LHCN-M2 (cell line): ENCODE measurements around the gene SCAMP5. TPM values are rescaled to one million over a fixed set of nuclear protein-coding genes. Genes with fewer than 3 reads are reported as not detected.

ENCODE experiments used
- DNase-seq: peaks from one replicate; pipeline ENCODE4 v3.0.0-alpha.2; 2012; ENCODE audit warnings: low read depth
- total RNA-seq: library from RNA; depleted of rRNA; stranded (reverse); fragments of >200 nt; gene quantifications from 2 replicates; pipeline ENCODE4 v1.2.3, GENCODE V29; 2014

SCAMP5 gene
- total RNA-seq, 1 experiment from 2014 or later = 0.98 TPM

- no peak for DNase-seq
Observed at GRCh38 chr15:74976159-74976558, 19.2 kb upstream of the SCAMP5 start.

DNA sequence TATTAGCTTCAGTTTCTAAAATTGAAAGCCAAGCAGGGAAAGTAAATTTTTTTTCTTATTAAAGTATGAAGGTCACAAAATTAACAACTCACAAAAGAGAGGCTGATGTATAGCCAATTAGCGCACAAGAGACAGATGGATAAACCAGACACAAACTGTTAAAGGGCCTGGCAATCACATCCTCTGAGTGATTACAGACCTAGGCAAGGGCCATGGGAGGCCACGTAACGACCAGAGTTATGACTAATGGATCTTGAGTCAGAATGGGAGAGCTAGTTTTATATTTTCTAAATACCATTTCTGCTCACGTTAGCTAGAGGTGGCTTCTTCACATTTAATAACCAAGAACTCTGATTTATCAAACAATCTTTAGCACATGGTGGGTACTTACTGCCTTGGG, 17.8 kb upstream of the SCAMP5 start:
- peak; percentile 32 for DNase-seq

GRCh38 chr15:74978077-74978476, 17.3 kb upstream of the SCAMP5 start:
- DNase-seq = no peak

DNA sequence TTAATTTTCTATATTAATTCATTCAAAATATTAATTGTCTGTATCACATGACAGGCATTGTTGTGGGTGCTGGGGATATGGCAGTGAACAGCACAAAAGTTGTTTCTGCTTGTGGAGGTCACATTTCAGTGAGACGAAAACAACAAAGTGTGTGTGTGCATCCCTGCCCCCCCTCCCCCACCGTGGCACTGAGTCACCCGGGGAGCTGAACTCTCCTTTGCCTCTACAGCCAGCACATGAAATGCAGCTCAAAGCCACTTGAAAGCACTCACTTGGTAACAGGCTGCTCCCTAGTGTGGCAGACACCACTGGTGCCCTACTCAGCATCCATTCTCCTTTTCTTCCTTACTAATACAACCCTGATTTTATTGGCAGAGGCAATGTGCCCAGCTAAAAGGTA, 16.9 kb upstream of the SCAMP5 start:
- DNase-seq = peak; percentile 67

DNA sequence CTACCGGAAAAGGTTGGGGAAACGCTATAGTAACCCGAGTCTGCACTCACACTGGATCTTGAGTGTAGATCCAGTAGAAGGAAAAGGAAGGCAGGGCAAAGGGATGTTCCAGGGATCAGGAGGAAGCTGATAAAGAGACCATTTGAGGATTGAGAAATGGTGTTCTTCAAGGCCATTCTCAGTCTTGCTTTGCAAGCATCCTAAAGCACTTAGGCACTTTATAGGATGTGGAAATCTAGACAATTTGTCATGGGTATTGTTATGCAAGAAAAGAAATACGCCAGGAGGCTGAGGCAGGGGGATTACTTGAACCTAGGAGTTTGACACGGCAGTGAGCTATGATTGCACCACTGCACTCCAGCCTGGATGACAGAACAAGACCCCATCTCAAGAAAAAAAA, 13.2 kb upstream of the SCAMP5 start:
- DNase-seq = no peak

GRCh38 chr15:74983725-74984231, 11.6 kb upstream of the SCAMP5 start:
- peak; percentile 90 for DNase-seq

- peak; percentile 56 for DNase-seq
Observed at GRCh38 chr15:74988007-74988800, 7.2 kb upstream of the SCAMP5 start.

DNA sequence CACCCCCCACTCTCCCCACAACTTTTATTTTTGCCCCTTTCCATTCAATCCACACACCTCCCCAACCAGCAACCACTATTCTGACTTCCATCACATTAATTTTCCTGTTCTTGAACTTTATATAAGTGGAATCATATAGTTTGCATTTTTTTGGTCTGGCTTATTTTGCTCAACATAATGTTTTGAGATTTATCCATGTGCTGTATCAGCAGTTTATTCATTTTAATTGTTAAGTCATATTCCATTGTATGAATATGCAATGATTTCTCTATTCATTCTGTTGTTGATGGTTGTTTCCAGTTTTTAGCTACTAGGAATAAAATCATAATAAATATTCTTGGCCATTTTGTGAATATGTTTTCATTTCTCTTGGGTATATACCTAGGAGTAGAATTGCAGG, 5.8 kb upstream of the SCAMP5 start:
- DNase-seq = no peak

DNA sequence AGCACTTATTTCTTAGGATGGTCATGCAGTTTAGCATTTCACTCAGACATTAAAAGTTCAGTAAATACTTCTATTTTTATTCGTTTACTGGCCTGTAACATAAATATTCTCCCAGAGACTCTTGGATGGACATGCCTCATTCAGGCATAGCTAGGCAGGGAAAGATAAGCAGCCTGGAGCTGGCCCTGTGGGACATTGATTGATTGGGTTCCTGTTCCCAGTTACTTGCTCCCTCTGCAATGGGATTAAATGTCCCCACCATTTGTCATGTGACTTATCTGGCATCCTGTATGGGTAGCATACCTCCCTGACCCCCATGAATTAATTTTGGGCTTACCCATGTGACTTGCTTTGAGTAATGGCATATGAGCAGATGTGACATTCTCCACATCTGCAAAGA, 2.7 kb upstream of the SCAMP5 start:
- DNase-seq = no peak

DNA sequence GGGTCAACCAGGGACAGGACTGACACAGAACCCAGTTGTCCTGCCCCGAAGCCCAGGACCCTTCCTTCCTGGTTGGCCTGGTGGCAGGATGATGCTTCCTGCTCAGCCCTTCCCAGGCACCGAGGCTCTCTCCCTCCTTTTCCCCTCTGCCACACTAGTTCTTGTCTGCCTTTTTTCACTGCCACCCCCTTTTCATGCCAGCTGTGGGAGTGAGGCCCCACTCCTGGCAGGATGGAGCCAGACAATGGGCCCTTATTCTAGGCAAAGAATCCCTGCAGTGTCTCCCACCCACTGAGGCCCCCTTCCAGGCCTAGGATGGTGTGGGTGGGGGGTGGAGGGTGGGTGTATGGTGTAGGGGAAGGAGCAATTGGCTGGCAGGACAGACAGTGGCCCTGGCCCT, 1.1 kb upstream of the SCAMP5 start:
- DNase-seq = no peak

- no peak for DNase-seq
Observed at GRCh38 chr15:74994685-74995084, 678 bp upstream of the SCAMP5 start.

DNA sequence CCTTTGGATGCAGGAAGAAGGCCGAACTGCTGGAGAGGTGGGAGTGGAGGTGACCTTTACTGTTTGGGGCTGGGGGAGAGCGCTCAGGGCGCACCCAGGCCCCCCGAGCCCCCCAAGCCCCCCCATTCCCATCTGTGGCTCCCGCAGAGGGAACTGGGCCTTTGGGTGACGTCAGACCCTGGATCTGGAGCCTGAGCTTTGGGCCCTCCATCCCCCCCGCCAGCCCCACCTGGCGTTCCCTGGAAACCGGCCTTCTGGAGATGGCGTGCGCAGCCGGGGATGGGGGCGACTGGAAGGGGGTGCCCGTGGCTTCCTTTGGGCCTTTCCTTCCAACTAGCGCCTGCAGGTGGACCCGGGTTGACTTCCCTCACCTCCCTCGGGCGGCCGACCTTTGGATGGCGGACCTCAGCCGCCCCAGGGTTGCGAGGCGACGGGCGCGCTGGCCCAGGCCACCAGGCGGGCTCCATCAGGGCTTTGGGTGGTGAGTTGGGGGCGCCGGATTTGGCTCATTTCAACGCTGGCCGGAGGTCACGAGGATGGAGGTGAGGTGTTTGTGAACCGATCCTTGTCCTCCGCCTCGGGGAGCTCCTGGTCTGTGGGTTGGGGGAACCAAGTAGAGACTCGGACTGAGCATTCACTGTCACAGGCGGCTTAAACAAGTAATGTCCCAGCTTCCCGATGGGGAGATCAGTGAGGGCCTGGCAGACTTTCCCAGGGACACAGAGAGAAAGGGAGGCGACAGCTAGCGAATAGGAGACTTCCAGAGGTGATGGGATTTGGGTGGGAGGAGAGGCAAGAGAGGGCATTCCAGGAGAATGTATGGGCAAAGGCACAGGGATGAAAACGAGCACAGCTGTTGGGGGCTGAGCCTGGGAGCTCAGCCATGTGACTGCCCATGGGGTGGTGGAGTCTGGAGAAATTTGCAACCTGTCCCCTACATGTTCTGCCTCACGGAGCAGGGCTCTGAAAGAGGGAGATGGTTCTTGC, 709 bp downstream of the SCAMP5 start:
- DNase-seq = no peak

DNA sequence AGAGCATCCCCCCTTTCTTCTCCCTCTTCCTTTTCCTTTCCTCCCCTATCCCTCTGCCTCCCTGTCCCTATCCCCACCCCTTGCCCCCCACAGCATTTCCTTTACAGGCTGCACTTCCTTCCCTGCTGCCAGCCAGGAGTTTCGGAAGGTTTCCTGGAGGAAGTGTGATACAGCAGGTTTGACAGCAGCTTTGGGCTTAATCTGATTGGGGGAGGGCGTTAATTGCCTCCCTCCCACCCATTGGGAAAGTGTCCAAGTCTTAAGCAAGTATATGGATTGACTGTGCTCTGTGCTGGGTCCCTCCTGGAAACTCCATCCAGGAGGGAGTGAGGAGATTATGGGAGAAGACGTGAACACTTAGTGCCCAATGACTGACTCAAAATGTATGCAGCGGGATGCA, 1.8 kb downstream of the SCAMP5 start:
- DNase-seq = no peak

- no peak for DNase-seq
Observed at GRCh38 chr15:74997543-74997942, 2.2 kb downstream of the SCAMP5 start.

- DNase-seq = no peak
Observed at GRCh38 chr15:75001310-75001709, 5.9 kb downstream of the SCAMP5 start.

DNA sequence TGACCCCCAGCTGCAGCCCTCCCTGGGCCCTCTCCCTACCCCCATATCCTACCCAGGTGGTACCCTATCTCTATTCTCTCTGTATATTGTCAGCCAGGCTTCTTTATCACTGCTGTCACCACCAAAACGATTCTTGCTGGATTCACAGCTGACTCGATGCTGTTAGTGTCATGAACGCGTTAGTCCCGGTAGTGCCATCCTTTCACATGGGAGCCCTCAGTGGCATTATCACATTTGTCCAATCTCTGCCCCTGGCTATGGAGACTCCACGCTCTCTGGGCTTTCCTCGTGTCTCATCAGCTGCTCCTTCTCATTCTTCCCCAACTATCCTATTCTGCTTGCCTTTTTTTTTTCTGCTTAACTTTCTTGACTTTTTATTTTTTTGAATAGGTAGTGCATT, 7.0 kb downstream of the SCAMP5 start:
- no peak for DNase-seq

DNA sequence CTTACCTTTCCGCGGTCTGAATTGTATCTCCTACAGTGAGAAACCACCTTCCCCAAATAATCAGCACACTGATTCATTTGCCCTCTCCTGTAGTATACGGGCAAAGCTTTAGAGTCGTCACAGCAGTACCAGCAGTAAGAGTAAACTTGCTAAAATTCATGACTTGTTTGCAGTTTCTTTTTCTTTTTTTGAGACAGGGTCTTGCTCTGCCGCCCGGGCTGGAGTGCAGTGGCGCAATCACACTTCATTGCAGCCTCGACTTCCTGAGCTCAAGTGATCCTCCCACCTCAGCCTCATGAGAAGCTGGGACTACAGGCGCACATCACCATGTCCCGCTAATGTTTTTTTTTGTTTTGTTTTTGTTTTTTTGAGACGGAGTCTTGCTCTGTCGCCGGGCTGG, 11.9 kb downstream of the SCAMP5 start:
- no peak for DNase-seq

- DNase-seq = no peak
Observed at GRCh38 chr15:75008221-75008625, 12.9 kb downstream of the SCAMP5 start.

GRCh38 chr15:75008629-75009326, 13.4 kb downstream of the SCAMP5 start:
- no peak for DNase-seq

DNA sequence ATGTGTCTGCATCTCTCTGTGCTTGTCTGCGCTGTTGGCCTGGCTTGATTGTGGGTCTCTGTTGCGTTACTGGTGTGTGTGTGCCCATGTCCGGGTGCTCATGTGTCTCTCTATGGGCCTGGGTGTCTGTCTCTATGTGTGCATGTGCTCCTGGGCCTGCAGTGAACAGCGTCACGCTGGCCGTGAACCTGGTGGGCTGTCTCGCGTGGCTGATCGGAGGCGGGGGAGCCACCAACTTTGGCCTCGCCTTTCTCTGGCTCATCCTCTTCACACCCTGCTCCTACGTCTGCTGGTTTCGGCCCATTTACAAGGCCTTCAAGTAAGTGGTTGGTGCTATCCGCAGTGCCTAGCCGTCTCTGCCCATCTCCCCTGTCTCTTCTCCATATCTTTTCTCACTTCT, 21.1 kb downstream of the SCAMP5 start:
- no peak for DNase-seq

DNA sequence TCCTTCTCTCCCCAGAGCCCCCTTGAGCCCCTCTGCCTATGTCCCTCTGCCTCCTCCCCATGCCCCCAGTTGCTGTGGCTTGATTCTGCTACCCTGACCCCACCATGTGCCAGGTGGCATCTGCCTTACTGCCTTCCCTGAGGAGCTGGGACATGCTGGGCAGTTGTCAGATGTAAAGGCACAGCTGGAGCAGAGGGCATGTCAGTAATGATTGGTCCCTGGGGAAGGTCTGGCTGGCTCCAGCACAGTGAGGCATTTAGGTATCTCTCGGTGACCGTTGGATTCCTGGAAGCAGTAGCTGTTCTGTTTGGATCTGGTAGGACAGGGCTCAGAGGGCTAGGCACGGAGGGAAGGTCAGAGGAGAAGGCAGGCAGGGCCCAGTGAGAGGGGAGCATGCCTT, 24.6 kb downstream of the SCAMP5 start:
- DNase-seq = peak; percentile 62

DNA sequence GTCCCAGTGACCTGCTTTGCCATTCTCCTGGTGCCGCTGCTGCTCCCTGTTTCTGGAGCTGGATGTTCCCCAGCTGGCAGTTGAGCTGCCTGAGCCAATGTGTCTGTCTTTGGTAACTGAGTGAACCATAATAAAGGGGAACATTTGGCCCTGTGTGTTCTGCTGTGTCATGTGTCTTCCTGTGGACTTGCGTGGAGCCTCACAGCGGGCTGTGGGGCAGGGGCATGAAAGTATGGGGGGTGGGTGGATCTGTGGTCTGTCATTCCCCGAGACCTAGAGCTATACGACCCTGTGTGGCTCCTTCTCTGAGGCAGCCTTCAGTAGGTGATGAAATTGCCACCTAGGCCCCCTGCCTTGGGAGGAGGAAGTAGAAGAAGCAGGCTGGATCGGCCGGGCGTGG, 26.0 kb downstream of the SCAMP5 start:
- no peak for DNase-seq
